Activated gamma-delta T cell (primary cell): Measurements from ENCODE around the gene LPAR5.
"Not testable (repeated sequence)": the region's sequence is repeated elsewhere in the genome, so short reads cannot be mapped to it uniquely, and the experiment has no call there.

Experiments
- DNase-seq: peaks from one replicate; lab custom pipeline; 2025; lab: John Stamatoyannopoulos, UW

The LPAR5 gene

GRCh38 chr12:6606331-6607131 lies 29.2 kb downstream of the LPAR5 start:
- peak; percentile 48 for DNase-seq

- no peak for DNase-seq
These were observed 30.1 kb downstream of the LPAR5 start for GRCh38 chr12:6605421-6606330.

DNA sequence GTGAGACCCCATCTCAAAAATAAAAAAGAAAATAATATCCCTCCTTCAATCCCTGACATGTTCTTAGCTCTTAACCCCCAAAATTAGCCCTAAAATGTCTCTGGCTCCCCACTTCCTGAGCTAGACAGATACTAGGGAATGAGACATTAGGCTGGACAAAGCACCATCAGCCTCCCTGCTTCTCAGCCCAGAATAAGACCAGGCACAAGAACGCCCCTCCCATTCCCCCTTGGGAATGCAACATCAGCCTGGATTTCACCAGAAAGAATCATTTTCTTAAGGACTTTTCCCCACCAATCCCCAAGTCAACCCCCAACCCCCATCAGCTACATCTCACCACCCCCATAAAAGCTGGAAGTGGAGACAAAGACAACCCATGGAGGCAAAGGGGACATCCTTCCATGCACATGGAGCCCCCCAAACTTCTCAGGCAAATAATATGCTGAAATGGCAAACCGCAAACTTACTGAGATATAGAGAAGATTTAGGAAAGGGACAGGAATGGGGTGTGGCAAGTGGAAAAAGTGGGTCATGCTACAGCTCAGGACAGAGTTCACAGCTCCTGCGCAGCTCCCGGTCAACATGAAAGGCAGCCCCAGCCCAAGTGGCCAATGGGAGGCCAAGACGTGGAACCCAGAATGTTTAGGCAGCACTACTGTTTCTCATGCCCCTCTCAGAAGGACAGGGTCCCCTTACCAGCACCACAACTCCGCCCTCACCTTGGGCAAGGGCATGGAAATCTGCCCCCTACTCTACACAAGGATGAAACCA lies 31.3 kb downstream of the LPAR5 start:
- DNase-seq = no peak

- DNase-seq = no peak
These were observed 32.6 kb downstream of the LPAR5 start for GRCh38 chr12:6603095-6603567.

- DNase-seq = no peak
These were observed 33.2 kb downstream of the LPAR5 start for GRCh38 chr12:6602526-6602925.

DNA sequence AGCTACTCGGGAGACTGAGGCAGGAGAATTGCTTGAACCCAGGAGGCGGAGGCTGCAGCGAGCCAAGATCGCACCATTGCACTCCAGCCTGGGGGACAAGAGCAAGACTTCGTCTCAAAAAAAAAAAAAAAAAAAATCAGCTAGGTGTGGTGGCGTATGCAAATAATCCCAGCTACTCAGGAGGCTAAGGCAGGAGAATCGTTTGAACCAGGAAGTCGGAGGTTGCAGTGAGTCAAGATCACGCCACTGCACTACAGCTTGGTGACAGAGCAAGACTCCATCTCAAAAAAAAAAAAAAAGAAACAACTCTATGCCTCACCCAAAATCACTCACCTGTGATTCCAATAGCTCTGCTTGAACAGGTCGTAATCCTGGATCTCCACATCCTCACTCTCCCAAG lies 40.1 kb downstream of the LPAR5 start:
- not testable (repeated sequence) for DNase-seq

DNA sequence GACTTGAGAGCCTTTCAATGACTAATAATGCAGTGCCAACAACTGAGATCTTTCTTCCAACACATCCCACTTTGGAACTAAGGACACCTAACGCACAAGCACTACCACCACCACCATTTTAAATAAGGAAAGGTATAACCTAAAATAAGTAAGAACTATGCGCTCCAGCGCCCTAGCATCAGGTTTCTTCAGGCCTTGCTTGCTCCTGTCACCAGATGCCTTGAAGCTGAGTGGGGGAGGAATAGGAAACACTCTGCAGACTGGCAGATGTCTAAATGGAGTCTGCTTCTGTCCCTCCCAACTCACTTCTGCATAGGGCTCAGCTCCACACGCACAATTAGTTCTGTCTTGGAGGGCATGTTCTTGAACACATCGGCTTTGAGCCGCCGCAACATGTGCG lies 43.7 kb downstream of the LPAR5 start:
- DNase-seq = no peak

- DNase-seq = not testable (repeated sequence)
These were observed 49.2 kb downstream of the LPAR5 start for GRCh38 chr12:6586569-6586968.

DNA sequence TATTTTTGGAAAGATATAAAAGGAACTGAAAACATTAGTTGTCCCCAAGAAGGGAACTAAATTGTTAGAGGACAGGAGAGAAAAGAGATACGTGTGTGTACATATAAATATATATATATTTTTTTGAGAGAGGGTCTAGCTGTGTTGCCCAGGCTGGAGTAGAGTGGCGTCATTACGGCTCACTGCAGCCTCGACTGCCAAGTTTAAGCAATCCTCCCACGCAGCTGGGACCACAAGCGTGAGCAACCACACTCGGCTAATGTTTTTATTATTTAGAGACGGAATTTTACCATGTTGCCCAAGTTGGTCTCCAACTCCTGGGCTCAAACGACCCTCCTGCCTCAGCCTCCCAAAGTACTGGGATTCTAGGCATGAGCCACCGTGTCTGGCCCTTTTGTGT lies 51.5 kb downstream of the LPAR5 start:
- DNase-seq = no peak

- DNase-seq = no peak
These were observed 52.8 kb downstream of the LPAR5 start for GRCh38 chr12:6582959-6583358.

DNA sequence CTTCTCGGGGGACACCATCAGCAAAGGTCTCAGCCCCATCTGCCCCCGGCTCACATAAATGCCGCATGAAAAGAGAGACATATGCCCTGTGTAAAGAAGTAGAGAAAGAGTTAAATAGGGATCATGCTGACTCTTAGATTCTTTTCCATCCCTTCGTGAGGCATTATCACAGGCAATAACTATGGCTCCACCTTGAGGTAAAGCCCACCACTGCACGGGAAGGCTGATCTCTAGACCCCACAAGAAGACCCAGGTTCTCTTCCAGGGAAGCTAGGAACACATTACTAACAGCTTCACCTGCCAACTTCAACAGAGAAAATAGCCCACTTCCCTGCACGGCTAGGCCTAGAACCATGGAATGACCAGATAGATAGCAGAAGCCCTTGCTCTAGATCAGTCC lies 53.6 kb downstream of the LPAR5 start:
- DNase-seq = no peak

DNA sequence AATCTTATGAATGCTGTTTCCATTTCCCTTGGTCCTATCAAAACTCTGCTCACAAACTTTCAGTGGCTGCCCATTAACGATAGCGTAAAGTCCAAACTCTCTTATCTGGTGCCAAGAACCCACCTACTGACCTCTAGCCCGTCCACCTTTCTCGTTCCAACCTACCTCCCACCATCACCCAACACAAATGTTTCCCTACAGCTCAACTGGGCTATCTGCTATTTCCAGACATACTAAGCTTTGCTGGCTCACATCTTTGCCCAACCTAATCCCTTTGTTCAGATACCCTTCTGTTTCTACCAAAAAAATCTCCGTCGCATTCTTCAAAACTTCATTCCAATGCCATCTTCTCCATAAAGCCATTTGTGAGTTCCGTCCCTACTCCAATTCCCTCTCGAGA lies 60.1 kb downstream of the LPAR5 start:
- DNase-seq = no peak

DNA sequence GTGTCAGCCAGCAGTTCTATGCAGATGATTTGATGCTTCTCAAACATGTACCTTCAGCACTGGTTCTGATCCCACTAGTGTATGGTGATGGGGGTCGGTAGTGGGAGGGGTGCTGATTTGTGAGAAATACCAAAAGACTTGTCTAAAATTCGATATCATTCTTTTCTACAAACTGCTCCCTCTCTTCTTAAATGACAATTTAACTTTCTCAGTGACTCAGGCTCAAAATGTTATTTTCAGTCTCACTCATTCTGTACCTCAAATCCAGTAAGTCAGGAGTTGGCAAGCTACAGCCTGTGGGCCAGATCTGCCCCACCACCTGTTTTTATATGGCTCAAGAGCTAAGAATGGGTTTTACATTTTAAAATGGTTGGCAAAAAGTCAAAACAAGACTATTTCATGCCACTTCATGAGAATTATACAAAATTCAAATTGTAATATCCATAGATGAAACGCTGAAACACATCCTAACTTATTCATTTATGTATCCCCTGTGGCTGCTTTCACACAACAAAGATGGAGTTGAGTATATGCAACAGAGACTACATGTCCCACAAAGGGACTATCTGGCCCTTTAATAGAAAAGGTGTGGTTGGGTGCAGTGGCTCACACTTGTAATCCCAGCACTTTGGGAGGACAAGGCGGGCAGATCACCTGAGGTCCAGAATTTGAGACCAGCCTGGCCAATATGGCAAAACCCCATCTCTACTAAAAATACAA lies 61.0 kb downstream of the LPAR5 start:
- DNase-seq = no peak

- no peak for DNase-seq
These were observed 62.8 kb downstream of the LPAR5 start for GRCh38 chr12:6573001-6573400.

GRCh38 chr12:6570264-6570887 lies 65.4 kb downstream of the LPAR5 start:
- no peak for DNase-seq

DNA sequence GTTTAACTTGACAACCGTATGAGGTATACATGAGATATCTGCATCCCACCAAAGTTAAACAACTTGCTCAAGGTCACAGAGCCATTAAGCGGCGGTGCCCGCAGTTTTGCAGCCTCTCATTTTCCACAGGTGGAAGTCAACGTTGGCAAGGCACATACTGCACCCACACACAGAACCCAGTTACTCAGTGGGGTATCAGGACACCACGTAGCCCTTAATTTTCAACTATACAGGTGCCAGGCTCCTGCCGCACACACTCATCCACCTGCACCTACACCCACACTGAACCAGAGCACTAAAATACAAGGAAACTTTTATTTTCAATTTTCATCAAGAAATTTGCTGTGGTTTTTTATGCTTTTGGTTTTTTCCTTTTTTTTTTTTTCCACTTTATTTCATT lies 66.0 kb downstream of the LPAR5 start:
- DNase-seq = no peak

DNA sequence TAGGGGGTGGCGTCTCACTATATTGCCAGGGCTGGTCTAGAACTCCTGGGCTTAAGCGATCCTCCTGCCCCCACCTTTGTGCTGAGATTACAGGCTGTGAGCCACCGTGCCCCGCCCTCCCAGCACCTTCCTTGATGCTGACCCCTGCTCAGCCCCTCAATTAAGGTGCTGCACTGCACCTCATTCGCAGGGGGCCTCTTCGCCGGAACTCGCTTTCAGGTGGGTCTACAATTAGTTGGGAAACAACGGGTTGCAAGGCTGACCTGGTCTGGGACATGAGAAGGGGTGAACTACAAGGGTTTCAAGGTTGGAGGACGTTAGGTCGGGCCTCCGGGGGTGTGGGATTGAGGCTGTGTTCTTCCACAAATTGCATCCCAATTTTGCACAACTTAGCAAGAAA lies 66.4 kb downstream of the LPAR5 start:
- DNase-seq = no peak
